WTC11 (cell line): ENCODE measurements around the gene ZNF768. TPM values are rescaled to one million over a fixed set of nuclear protein-coding genes. Genes with fewer than 3 reads are reported as not detected.

Experiments
- ATAC-seq: fragments of 200-7000 bp; cut with Tn5 transposase; 2 replicates; pipeline ENCODE4 v1.10.0; 2021; ENCODE audit warnings: mild to moderate bottlenecking, moderate library complexity
- CTCF ChIA-PET: fragments of 300-600 bp; sonication (Branson Sonifier 250); formaldehyde crosslinking; loops from one replicate; lab custom pipeline; 2021; ENCODE audit warnings: antibody characterized with exemption; lab: Charles Lee
- POLR2A ChIA-PET: fragments of 350-600 bp; sonication (Branson Sonifier 250); formaldehyde crosslinking; loops from one replicate; lab custom pipeline; 2021; ENCODE audit warnings: antibody characterized with exemption; lab: Charles Lee
- DNase-seq: peaks from one replicate; pipeline ENCODE4 v3.0.0; 2021; ENCODE audit warnings: low spot score
- H3K27ac Mint-ChIP-seq: 2 replicates; pipeline ENCODE4 v1.8.0; 2021; ENCODE audit warnings: mixed read lengths
- H3K27me3 Mint-ChIP-seq: 2 replicates; pipeline ENCODE4 v1.8.0; 2021; ENCODE audit warnings: low read depth, mild to moderate bottlenecking, moderate library complexity, mixed read lengths
- H3K36me3 Mint-ChIP-seq: 2 replicates; pipeline ENCODE4 v1.8.0; 2021; ENCODE audit warnings: mixed read lengths
- H3K4me1 Mint-ChIP-seq: 2 replicates; pipeline ENCODE4 v1.8.0; 2022; ENCODE audit warnings: mixed read lengths
- H3K4me3 Mint-ChIP-seq: 2 replicates; pipeline ENCODE4 v1.8.0; 2021; ENCODE audit warnings: mild to moderate bottlenecking, moderate library complexity, mixed read lengths
- H3K9me3 Mint-ChIP-seq: 2 replicates; pipeline ENCODE4 v1.8.0; 2021; ENCODE audit warnings: mixed read lengths
- AFF4 ChIP-seq: sonication (generic); formaldehyde crosslinking; IDR thresholded peaks from 2 replicates; pipeline ENCODE4 v1.8.1; 2023; ENCODE audit warnings: mild to moderate bottlenecking, missing genetic modification reagents, borderline replicate concordance
- ATF1 ChIP-seq: sonication (generic); formaldehyde crosslinking; IDR thresholded peaks from 2 replicates; pipeline ENCODE4 v1.8.1; 2023; ENCODE audit warnings: mild to moderate bottlenecking, moderate library complexity, missing genetic modification reagents
- CBFB ChIP-seq: sonication (generic); formaldehyde crosslinking; IDR thresholded peaks from 2 replicates; pipeline ENCODE4 v1.8.1; 2022; ENCODE audit warnings: mild to moderate bottlenecking, low read depth, missing genetic modification reagents
- CREB1 ChIP-seq: sonication (generic); formaldehyde crosslinking; IDR thresholded peaks from 2 replicates; pipeline ENCODE4 v1.8.0; 2023; ENCODE audit warnings: mild to moderate bottlenecking, missing genetic modification reagents
- CTCF ChIP-seq: fragments of 200-600 bp; IDR thresholded peaks from 2 replicates; pipeline ENCODE4 v1.8.0; 2022; ENCODE audit warnings: antibody characterized with exemption
- FOXK1 ChIP-seq: sonication (generic); formaldehyde crosslinking; IDR thresholded peaks from 2 replicates; pipeline ENCODE4 v1.8.0; 2022; ENCODE audit warnings: mild to moderate bottlenecking, moderate library complexity, missing genetic modification reagents
- GABPB1 ChIP-seq: sonication (generic); formaldehyde crosslinking; IDR thresholded peaks from 2 replicates; pipeline ENCODE4 v1.8.1; 2023; ENCODE audit warnings: mild to moderate bottlenecking, missing genetic modification reagents
- GRHL2 ChIP-seq: fragments of 250-450 bp; sonication (Bioruptor Pico); IDR thresholded peaks from 2 replicates; pipeline ENCODE4 v1.8.0; 2022; ENCODE audit warnings: mild to moderate bottlenecking, moderate library complexity; ENCODE audit not compliant: insufficient replicate concordance, severe bottlenecking
- GTF2I ChIP-seq: fragments of 250-450 bp; sonication (Bioruptor Pico); conservative IDR thresholded peaks from 2 replicates; pipeline ENCODE4 v1.4.0; 2021; ENCODE audit warnings: mild to moderate bottlenecking
- HMGXB4 ChIP-seq: sonication (generic); formaldehyde crosslinking; IDR thresholded peaks from 2 replicates; pipeline ENCODE4 v1.8.1; 2023; ENCODE audit warnings: mild to moderate bottlenecking, moderate library complexity, missing genetic modification reagents
- JUN ChIP-seq: sonication (generic); formaldehyde crosslinking; IDR thresholded peaks from 2 replicates; pipeline ENCODE4 v1.8.0; 2023; ENCODE audit warnings: mild to moderate bottlenecking, missing genetic modification reagents
- MAX ChIP-seq: sonication (generic); formaldehyde crosslinking; IDR thresholded peaks from 2 replicates; pipeline ENCODE4 v1.8.0; 2022; ENCODE audit warnings: mild to moderate bottlenecking, missing genetic modification reagents
- NFATC4 ChIP-seq: fragments of 250-450 bp; sonication (Bioruptor Pico); IDR thresholded peaks from 2 replicates; pipeline ENCODE4 v1.9.0; 2021; ENCODE audit warnings: mild to moderate bottlenecking
- NFE2L1 ChIP-seq: sonication (generic); formaldehyde crosslinking; IDR thresholded peaks from 2 replicates; pipeline ENCODE4 v1.8.1; 2023; ENCODE audit warnings: missing genetic modification reagents
- NFYB ChIP-seq: sonication (generic); formaldehyde crosslinking; conservative IDR thresholded peaks from 2 replicates; pipeline ENCODE4 v1.8.0; 2022; ENCODE audit warnings: low read depth, missing genetic modification reagents
- NR3C1 ChIP-seq: sonication (generic); formaldehyde crosslinking; conservative IDR thresholded peaks from 2 replicates; pipeline ENCODE4 v1.8.1; 2023; ENCODE audit warnings: low read depth, mild to moderate bottlenecking, missing genetic modification reagents
- PRRX2 ChIP-seq: fragments of 250-450 bp; sonication (Bioruptor Pico); IDR thresholded peaks from 2 replicates; pipeline ENCODE4 v1.8.0; 2021; ENCODE audit warnings: mild to moderate bottlenecking
- SMAD3 ChIP-seq: sonication (generic); formaldehyde crosslinking; IDR thresholded peaks from 2 replicates; pipeline ENCODE4 v1.8.0; 2022; ENCODE audit warnings: missing genetic modification reagents, mild to moderate bottlenecking, borderline replicate concordance
- SMAD4 ChIP-seq: sonication (generic); formaldehyde crosslinking; IDR thresholded peaks from 2 replicates; pipeline ENCODE4 v1.8.0; 2022; ENCODE audit warnings: mild to moderate bottlenecking, missing genetic modification reagents
- USF1 ChIP-seq: sonication (generic); formaldehyde crosslinking; IDR thresholded peaks from 2 replicates; pipeline ENCODE4 v1.8.0; 2022; ENCODE audit warnings: mild to moderate bottlenecking, missing genetic modification reagents
- USF2 ChIP-seq: sonication (generic); formaldehyde crosslinking; IDR thresholded peaks from 2 replicates; pipeline ENCODE4 v1.8.1; 2023; ENCODE audit warnings: mild to moderate bottlenecking, missing genetic modification reagents, moderate library complexity
- ZBTB43 ChIP-seq: sonication (generic); formaldehyde crosslinking; IDR thresholded peaks from 2 replicates; pipeline ENCODE4 v1.8.1; 2023; ENCODE audit warnings: mild to moderate bottlenecking, missing genetic modification reagents
- ZNF138 ChIP-seq: sonication (generic); formaldehyde crosslinking; conservative IDR thresholded peaks from 2 replicates; pipeline ENCODE4 v1.8.1; 2022; ENCODE audit warnings: mild to moderate bottlenecking, moderate library complexity, missing genetic modification reagents
- ZNF232 ChIP-seq: sonication (generic); formaldehyde crosslinking; IDR thresholded peaks from 2 replicates; pipeline ENCODE4 v1.8.0; 2022; ENCODE audit warnings: mild to moderate bottlenecking, missing genetic modification reagents
- ZNF423 ChIP-seq: fragments of 250-450 bp; sonication (Bioruptor Pico); IDR thresholded peaks from 2 replicates; pipeline ENCODE4 v2.1.2; 2022; ENCODE audit warnings: mild to moderate bottlenecking, moderate library complexity
- ZSCAN18 ChIP-seq: fragments of 250-450 bp; sonication (Bioruptor Pico); IDR thresholded peaks from 2 replicates; pipeline ENCODE4 v2.1.2; 2022; ENCODE audit warnings: mild to moderate bottlenecking, moderate library complexity
- total RNA-seq: library from RNA; stranded (reverse); gene quantifications from 3 replicates; pipeline ENCODE4 v1.2.3, GENCODE V29; 2021

Gene ZNF768
- total RNA-seq, 1 experiment from 2014 or later = 35.9 TPM

- H3K36me3 Mint-ChIP-seq = peaks cover 16% of the 10 kb centered on the region
- no peaks in the 10 kb centered on the region for H3K27me3 Mint-ChIP-seq
- H3K9me3 Mint-ChIP-seq = no peaks in the 10 kb centered on the region
- H3K4me1 Mint-ChIP-seq = peaks cover 27% of the 10 kb centered on the region
- ATAC-seq (peak; percentile 74), DNase-seq (peak; percentile 77)
- CTCF ChIA-PET = interaction anchor here (0.5 to 4.7 kb wide), 39 partner anchors 9 to 424 kb away, joined by 3 to 41 read pairs (median 5); partner anchors contain the start of genes DCTPP1, PRR14, ZNF48 and ZNF688
- peak overlapping the region; percentile 95 for H3K4me3 Mint-ChIP-seq
- POLR2A ChIA-PET = interaction anchor here (1.0 to 3.1 kb wide), 9 partner anchors 9 to 118 kb away, joined by 4 to 42 read pairs (median 7); partner anchors contain the start of genes ZNF688, ZNF689 and ZNF764
- peak overlapping the region; percentile 99 for H3K27ac Mint-ChIP-seq
- no peak for TF ChIP-seq ZBTB43 (CRISPR knock-in tag)
- no peak for TF ChIP-seq HMGXB4 (CRISPR knock-in tag)
- TF ChIP-seq MAX (CRISPR knock-in tag) = peak; percentile 49; the same call in 1 of the 2 replicates
- no peak for TF ChIP-seq JUN
- peak; percentile 78; the same call in 1 of the 2 replicates for TF ChIP-seq USF1 (CRISPR knock-in tag)
- peak; percentile 32; the same call in 1 of the 2 replicates for TF ChIP-seq NFE2L1
- no peak for TF ChIP-seq ATF1 (CRISPR knock-in tag)
- TF ChIP-seq GABPB1 (CRISPR knock-in tag) = peak; percentile 79
- no peak for TF ChIP-seq SMAD4 (CRISPR knock-in tag)
- TF ChIP-seq FOXK1 (CRISPR knock-in tag) = peak; percentile 33; the same call in 1 of the 2 replicates
- no peak for TF ChIP-seq ZNF138 (CRISPR knock-in tag)
- no peak for TF ChIP-seq NFYB (CRISPR knock-in tag)
- TF ChIP-seq GRHL2 (CRISPR knock-in tag) = no peak
- no peak for TF ChIP-seq ZSCAN18 (CRISPR knock-in tag)
- TF ChIP-seq PRRX2 (CRISPR knock-in tag) = no peak
- no peak for TF ChIP-seq CREB1 (CRISPR knock-in tag)
- no peak for TF ChIP-seq NFATC4
- TF ChIP-seq ZNF232 = peak; percentile 82; the same call in 1 of the 2 replicates
- TF ChIP-seq CBFB (CRISPR knock-in tag) = no peak
- TF ChIP-seq AFF4 = no peak
- TF ChIP-seq ZNF423 (CRISPR knock-in tag) = no peak
- no peak for TF ChIP-seq GTF2I (CRISPR knock-in tag)
- TF ChIP-seq SMAD3 (CRISPR knock-in tag) = 0 out of 2 replicates have a peak, but pooled peaks have one; percentile 59
- peak; percentile 79 for TF ChIP-seq USF2 (CRISPR knock-in tag)
- TF ChIP-seq NR3C1 (CRISPR knock-in tag) = no peak
- no peak for TF ChIP-seq CTCF
Observed at GRCh38 chr16:30535777-30536190, 9.4 kb upstream of the ZNF768 start.
